Endothelial cell of umbilical vein (primary cell): ENCODE data around the gene PRDM11. TPM values are rescaled to one million over a fixed set of nuclear protein-coding genes. Genes with fewer than 3 reads are reported as not detected.

Experiments
- BruUV-seq: library from RNA; stranded (reverse); fragments of 400-500 nt; replicated peaks from 2 replicates; lab custom pipeline; 2021; lab: Mats Ljungman, UMichigan
- CTCF ChIA-PET: fragments of 300-600, 350-600 bp; sonication (Branson Sonifier 250); formaldehyde crosslinking; loops from one replicate; lab custom pipeline; 2021; ENCODE audit warnings: antibody characterized with exemption, inconsistent platforms; lab: Charles Lee
- POLR2A ChIA-PET: fragments of 300-600, 350-600 bp; sonication (Branson Sonifier 250); formaldehyde crosslinking; loops from one replicate; lab custom pipeline; 2021; ENCODE audit warnings: antibody characterized with exemption, inconsistent platforms; lab: Charles Lee
- DNase-seq: peaks from one replicate; pipeline ENCODE4 v3.0.0-alpha.2; 2011; ENCODE audit warnings: low read depth, low spot score
- FAIRE-seq: peaks from 2 replicates; lab custom pipeline; 2011; peaks lifted over from hg19 to GRCh38; lab: Jason Lieb, UNC
- H2AFZ ChIP-seq: 2 replicates; pipeline ENCODE4 v1.6.0; 2012; ENCODE audit warnings: low read depth, low read length, control low read depth, inconsistent platforms
- H3K27ac ChIP-seq: 2 replicates; pipeline ENCODE4 v1.5.1; 2011; ENCODE audit warnings: low read depth, mild to moderate bottlenecking, control low read depth, low read length, moderate library complexity; ENCODE audit not compliant: insufficient read depth
- H3K27me3 ChIP-seq, 2 experiments: 2 replicates each; pipeline versions ENCODE4 v1.6.0 to v1.6.1; 2011; ENCODE audit warnings: low read length in 2 of 2, mixed read lengths in 1 of 2; ENCODE audit not compliant: control insufficient read depth in 2 of 2, insufficient read depth in 2 of 2
- H3K36me3 ChIP-seq, 2 experiments: 2 replicates in 1 of 2; 3 replicates in 1 of 2; pipeline ENCODE4 v1.5.1; 2011; ENCODE audit warnings: low read length in 2 of 2, mild to moderate bottlenecking in 1 of 2, moderate library complexity in 1 of 2; ENCODE audit not compliant: control insufficient read depth in 2 of 2, insufficient read depth in 2 of 2; ENCODE audit errors: extremely low read depth in 1 of 2
- H3K4me1 ChIP-seq: 3 replicates; pipeline ENCODE4 v1.5.1; 2011; ENCODE audit warnings: mild to moderate bottlenecking, low read length; ENCODE audit not compliant: control insufficient read depth, insufficient read depth; ENCODE audit errors: extremely low read depth
- H3K4me2 ChIP-seq: 2 replicates; pipeline ENCODE4 v1.6.1; 2011; ENCODE audit warnings: low read length, control low read depth, mixed read lengths; ENCODE audit not compliant: insufficient read depth
- H3K4me3 ChIP-seq, 3 experiments: fragments of 200-600 bp in 1 of 3; sonication (generic), shearing (Covaris generic) in 1 of 3; replicated peaks in 1 of 3; 2 replicates each; pipeline ENCODE4 v1.5.1; 2011 to 2016; ENCODE audit warnings: control low read depth in 3 of 3, low read length in 3 of 3, mild to moderate bottlenecking in 2 of 3, inconsistent platforms in 1 of 3, low read depth in 1 of 3, moderate library complexity in 1 of 3; ENCODE audit not compliant: insufficient read depth in 1 of 3
- H3K79me2 ChIP-seq: 2 replicates; pipeline ENCODE4 v1.6.0; 2012; ENCODE audit warnings: low read length, inconsistent platforms; ENCODE audit not compliant: control insufficient read depth, insufficient read depth
- H3K9ac ChIP-seq: replicated peaks from 2 replicates; pipeline ENCODE3; 2011; ENCODE audit warnings: low read length, control low read depth; ENCODE audit not compliant: insufficient read depth; ENCODE audit errors: extremely low read depth
- H3K9me1 ChIP-seq: replicated peaks from 3 replicates; pipeline ENCODE4 v1.6.0; 2011; ENCODE audit warnings: mild to moderate bottlenecking, low read length; ENCODE audit not compliant: control insufficient read depth, insufficient read depth; ENCODE audit errors: extremely low read depth
- H3K9me3 ChIP-seq: replicated peaks from 2 replicates; pipeline ENCODE4 v1.5.1; 2012; ENCODE audit warnings: low read length, inconsistent platforms; ENCODE audit not compliant: control insufficient read depth, insufficient read depth
- H4K20me1 ChIP-seq: replicated peaks from 2 replicates; pipeline ENCODE3; 2011; ENCODE audit warnings: mild to moderate bottlenecking, low read length; ENCODE audit not compliant: control insufficient read depth, insufficient read depth; ENCODE audit errors: extremely low read depth
- CTCF ChIP-seq, 2 donors: IDR thresholded peaks; 1 replicate in 1 of 2; 2 replicates in 1 of 2; pipeline ENCODE4 v1.5.1; 2011; ENCODE audit warnings: low read length in 2 of 2, mild to moderate bottlenecking in 2 of 2, moderate library complexity in 2 of 2, control low read depth in 1 of 2, inconsistent platforms in 1 of 2, low read depth in 1 of 2; ENCODE audit not compliant: insufficient read depth in 1 of 2; ENCODE audit errors: extremely low read depth in 1 of 2
- FOS ChIP-seq: IDR thresholded peaks from 2 replicates; pipeline ENCODE4 v1.6.1; 2011; ENCODE audit warnings: mild to moderate bottlenecking, low read length, moderate library complexity, borderline replicate concordance; ENCODE audit not compliant: insufficient read depth
- GATA2 ChIP-seq: IDR thresholded peaks from 2 replicates; pipeline ENCODE4 v1.7.0; 2011; ENCODE audit warnings: low read depth, mild to moderate bottlenecking, moderate library complexity, mixed read lengths, low read length; ENCODE audit not compliant: insufficient read length, insufficient read depth
- JUN ChIP-seq: IDR thresholded peaks from 2 replicates; pipeline ENCODE4 v1.6.1; 2011; ENCODE audit warnings: borderline replicate concordance, low read depth; ENCODE audit not compliant: insufficient read length, insufficient read depth
- MAX ChIP-seq: IDR thresholded peaks from 2 replicates; pipeline ENCODE4 v1.6.1; 2011; ENCODE audit not compliant: insufficient read depth, insufficient read length
- MYC ChIP-seq: IDR thresholded peaks from one replicate; pipeline ENCODE4 v1.6.1; 2011; ENCODE audit warnings: mild to moderate bottlenecking, low read depth, low read length
- POLR2A ChIP-seq: IDR thresholded peaks from 2 replicates; pipeline ENCODE4 v1.6.1; 2012; ENCODE audit warnings: low read depth, mild to moderate bottlenecking, control low read depth, low read length
- POLR2AphosphoS5 ChIP-seq: IDR thresholded peaks from 2 replicates; pipeline ENCODE4 v1.6.1; 2012; ENCODE audit warnings: low read depth, mild to moderate bottlenecking, control low read depth, low read length, moderate library complexity; ENCODE audit not compliant: insufficient read depth
- dilution Hi-C: fragments of 300-500 bp; cut with MboI; formaldehyde crosslinking; loops from one replicate; pipeline ENCODE4 v1.15.0; 2019; ENCODE audit warnings: low sequenced_read_pairs; ENCODE audit not compliant: extremely low pct_ligation_motif_present
- intact Hi-C: fragments of 100-400 bp; cut with micrococcal nuclease; formaldehyde crosslinking; loops from one replicate; pipeline ENCODE4 v1.10.0; 2022
- polyA plus RNA-seq, 4 experiments: library from polyadenylated mRNA; depleted of rRNA in 3 of 4; stranded (reverse) in 3 of 4; unstranded in 1 of 4; fragments of >200 nt; gene quantifications; 2 replicates each; pipeline versions ENCODE4 v1.2.1 to v1.2.3, GENCODE V29; 2011 to 2012; ENCODE audit warnings: missing spikeins in 1 of 4
- total RNA-seq: library from RNA; stranded (reverse); gene quantifications from 2 replicates; pipeline ENCODE4 v1.2.3, GENCODE V29; 2021

Gene PRDM11
- total and polyA plus RNA-seq, 2 donors (not counting 3 experiments of a cell fraction or from before 2014, with no cell fraction given) = 6.9 to 14.1 TPM

- no peak overlapping the region for H2AFZ ChIP-seq
- no peaks in the 10 kb centered on the region for H3K4me1 ChIP-seq
- no peaks in the 10 kb centered on the region for H3K36me3 ChIP-seq
- TF ChIP-seq FOS (no peak), GATA2 (no peak), JUN (no peak), CTCF (IDR thresholded peaks at IDR 0.05; ENCODE audit: extremely low read depth in 1 of 2, insufficient read depth in 1 of 2, low read depth in 1 of 2, low read length in 2 of 2) (no peak), MYC (no peak), POLR2AphosphoS5 (no peak), MAX (no peak), POLR2A (no peak)
- CTCF ChIA-PET = no interaction called here
- no peak overlapping the region for H3K4me2 ChIP-seq
- no peaks in the 10 kb centered on the region for H4K20me1 ChIP-seq
- H3K9ac ChIP-seq = no peak overlapping the region
- dilution Hi-C loops = no loop called here
- POLR2A ChIA-PET = no interaction called here
- no peak for FAIRE-seq
- H3K27ac ChIP-seq = no peak overlapping the region
- DNase-seq = no peak
- no peak overlapping the region for H3K4me3 ChIP-seq
- intact Hi-C loops = no loop called here
- H3K79me2 ChIP-seq = no peaks in the 10 kb centered on the region
- no TSS peak for BruUV-seq
- no peaks in the 10 kb centered on the region for H3K9me3 ChIP-seq
- H3K27me3 ChIP-seq = no peaks in the 10 kb centered on the region
- H3K9me1 ChIP-seq = no peaks in the 10 kb centered on the region
Observed at GRCh38 chr11:45161252-45162063, 15.0 kb downstream of the PRDM11 start.
